DMS53 treated with DMSO at 0.1 percent for 48 hours (cell line): ENCODE results near the gene IGF2BP1.
A peak's percentile ranks its signal among the peaks of the same experiment; 100 is the strongest.
"Not testable (repeated sequence)": the region's sequence is repeated elsewhere in the genome, so short reads cannot be mapped to it uniquely, and the experiment has no call there.

Experiments
- DNase-seq: peaks from one replicate; lab custom pipeline; 2025; ENCODE audit not compliant: unreplicated experiment; lab: John Stamatoyannopoulos, UW

The IGF2BP1 gene

DNA sequence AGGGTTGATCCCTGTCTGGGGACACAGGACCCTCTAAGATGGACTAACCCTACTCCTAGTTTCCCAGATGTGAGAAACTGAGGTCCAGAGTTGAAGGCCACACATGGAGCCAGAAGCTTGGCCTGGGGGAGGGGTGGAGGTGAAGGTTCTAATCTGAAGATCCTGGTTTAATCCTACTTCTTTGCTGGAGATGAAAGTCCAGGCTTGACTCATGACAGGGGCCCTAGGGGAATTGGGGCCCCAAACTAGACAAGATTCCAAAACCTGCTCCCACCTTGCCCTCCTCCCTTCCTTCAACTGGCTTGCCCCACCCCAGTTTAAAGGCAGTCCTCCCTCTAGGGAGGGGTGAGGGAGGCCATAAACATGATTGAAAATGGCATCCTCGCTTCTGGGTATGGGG, 21.6 kb downstream of the IGF2BP1 start:
- DNase-seq, result no peak

DNA sequence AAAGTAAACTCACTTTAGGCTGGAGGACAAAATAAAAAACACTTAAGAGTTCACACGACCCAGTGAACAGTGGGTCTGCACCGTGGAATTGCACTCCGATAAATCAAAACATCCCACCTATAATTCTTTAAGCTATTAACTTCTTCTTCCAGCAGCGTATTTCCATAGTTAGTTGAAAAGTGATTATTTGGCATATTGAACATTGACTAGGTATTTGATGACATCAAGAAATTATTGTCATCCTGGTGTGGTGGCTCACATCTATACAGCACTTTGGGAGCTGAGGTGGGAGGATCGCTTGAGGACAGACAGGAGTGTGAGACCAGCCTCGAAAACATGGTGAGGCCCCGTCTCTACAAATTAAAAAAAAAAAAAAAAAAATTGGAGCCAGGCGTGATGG, 23.4 kb downstream of the IGF2BP1 start:
- no peak for DNase-seq

DNA sequence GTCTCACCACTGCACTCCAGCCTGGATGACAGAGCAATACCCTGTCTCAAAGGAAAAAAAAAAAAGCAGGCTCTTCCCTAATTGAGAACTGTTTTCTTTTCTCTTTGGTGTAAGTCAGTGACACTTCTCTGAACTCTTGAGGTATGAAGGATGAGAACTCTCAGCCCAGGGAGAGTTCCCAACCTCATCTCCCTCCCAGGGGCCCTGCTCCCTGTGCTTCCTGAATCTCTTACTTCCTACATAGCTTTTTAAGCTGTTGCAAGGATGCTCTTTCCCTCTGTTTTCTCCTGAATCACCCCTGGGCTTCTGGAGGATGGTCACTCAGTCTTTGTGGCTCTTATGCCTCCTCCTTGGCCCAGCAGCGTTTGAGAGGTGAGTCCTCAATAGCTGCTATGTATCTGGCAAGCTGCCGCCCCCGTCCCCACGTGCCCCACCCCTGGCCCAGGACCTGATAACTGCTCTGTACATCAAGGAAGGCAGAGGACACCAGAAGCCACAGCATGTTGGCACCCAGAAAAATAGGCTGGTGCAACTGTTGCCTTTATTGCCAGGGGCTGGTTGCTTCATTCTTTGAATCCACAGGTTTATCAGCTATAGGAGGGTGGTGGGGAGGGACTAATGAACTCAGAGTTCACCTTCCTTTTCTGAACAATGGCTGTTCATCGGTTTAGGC, 24.0 kb downstream of the IGF2BP1 start:
- no peak for DNase-seq

DNA sequence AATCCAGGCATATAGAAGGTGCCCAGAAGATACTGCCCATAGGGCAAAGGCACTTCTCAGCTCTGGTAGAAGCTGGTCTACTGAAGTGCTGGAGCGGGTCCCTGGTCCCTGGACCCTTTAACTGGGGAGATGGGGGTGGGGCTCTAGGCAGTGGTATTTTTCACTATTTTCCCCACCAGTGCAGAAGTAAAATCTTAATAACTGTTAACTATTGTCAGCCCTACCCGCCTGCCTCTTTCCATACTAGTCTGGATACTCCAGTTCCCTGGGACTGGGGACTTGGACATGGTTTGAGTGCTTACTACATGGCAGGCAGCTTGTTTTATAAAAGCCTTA, 24.6 kb downstream of the IGF2BP1 start:
- no peak for DNase-seq

DNA sequence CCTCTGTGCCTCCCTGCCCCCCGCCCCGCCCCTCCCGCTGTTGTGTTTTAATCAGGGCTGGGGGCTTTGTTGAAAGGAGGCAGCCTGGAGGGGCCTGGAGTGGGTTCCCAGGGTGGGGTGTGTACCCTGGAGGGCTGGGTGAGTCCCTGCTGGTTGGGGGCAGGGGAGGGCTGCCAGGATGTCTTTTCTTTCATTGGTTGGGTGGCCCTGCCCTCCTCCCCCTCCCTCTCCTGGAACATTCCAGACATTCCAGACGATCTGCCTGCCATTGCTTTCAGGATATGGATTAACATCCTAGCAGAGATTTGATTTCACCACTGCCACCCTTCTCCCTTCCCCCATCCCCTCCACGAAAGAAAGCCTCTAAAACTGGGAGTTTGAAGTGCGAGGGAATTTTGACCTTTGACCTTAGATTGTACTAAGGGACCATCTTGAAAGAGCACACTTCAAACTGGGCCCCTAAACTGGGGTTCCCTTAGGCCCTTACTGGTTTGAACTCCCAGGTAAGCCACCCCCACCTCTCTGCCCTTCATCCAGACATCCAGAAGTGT, 25.3 kb downstream of the IGF2BP1 start:
- no peak for DNase-seq

DNA sequence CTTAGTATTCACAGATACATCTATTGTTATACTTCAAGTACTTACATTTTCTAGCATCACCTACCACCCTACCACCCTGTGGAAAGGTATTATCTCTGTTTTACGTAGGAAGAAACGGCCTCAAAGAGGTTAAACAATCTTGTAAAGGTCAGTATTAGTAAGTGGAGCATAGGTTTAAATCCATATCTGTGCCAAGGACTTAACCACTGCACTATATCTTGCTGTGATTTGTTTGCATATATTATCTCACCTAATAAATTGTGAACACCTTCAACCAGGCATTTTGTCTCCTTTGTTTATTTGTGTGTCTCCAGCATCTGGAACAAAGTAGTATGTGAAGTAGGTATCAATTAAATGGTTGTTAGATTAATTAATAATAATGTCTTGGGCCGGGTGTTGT, 27.3 kb downstream of the IGF2BP1 start:
- DNase-seq, result no peak

DNA sequence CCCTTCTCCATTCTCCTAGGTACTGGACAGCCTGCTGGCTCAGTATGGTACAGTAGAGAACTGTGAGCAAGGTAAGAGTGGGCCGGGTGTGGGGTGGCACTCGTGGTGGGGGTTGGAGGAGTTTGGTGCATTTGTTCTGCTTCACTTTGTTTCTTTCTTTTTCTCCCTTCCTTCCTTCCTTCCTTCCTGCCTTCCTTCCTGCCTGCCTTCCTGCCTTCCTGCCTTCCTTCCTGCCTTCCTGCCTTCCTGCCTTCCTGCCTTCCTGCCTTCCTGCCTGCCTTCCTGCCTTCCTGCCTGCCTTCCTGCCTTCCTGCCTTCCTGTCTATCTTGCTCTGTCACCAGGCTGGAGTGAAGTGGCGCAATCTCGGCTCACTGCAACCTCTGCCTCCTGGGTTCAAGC, 29.3 kb downstream of the IGF2BP1 start:
- not testable (repeated sequence) for DNase-seq

DNA sequence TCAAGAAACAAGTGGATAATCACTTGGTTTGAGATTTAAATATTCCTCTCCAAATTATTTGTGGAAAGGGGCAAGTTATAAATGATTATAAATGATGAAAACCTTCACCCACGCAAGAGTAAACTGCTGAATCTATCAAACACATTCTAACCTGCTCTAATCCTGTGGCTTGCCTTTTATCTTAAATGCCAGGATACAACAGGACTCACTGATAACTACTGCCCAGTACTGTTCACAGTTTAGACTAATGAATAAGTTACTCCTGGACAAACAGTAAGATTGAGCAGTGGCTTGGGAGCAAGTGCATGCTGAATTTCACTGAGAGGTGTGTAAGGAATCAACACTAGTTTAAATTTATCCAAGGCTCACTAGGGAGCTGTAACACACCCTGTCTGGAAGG, 31.1 kb downstream of the IGF2BP1 start:
- no peak for DNase-seq

DNA sequence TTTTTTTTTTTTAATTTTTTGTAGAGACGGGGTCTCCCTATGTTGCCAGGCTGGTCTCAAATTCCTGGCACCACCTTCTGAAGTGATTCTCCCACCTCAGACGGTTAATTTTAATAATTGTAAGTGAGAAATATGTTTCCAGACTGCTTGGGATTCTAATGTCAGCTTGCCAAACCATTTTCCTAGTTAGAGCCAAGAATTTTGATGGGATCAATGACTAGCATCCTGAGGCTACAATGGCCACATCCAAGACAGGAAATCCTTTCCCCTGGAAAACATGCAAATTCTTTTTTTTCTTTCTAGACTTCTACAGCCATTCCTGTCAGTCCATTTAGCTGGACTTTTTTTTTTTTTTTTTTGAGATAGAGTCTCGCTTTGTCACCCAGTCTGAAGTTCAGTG, 32.6 kb downstream of the IGF2BP1 start:
- DNase-seq, result no peak

DNA sequence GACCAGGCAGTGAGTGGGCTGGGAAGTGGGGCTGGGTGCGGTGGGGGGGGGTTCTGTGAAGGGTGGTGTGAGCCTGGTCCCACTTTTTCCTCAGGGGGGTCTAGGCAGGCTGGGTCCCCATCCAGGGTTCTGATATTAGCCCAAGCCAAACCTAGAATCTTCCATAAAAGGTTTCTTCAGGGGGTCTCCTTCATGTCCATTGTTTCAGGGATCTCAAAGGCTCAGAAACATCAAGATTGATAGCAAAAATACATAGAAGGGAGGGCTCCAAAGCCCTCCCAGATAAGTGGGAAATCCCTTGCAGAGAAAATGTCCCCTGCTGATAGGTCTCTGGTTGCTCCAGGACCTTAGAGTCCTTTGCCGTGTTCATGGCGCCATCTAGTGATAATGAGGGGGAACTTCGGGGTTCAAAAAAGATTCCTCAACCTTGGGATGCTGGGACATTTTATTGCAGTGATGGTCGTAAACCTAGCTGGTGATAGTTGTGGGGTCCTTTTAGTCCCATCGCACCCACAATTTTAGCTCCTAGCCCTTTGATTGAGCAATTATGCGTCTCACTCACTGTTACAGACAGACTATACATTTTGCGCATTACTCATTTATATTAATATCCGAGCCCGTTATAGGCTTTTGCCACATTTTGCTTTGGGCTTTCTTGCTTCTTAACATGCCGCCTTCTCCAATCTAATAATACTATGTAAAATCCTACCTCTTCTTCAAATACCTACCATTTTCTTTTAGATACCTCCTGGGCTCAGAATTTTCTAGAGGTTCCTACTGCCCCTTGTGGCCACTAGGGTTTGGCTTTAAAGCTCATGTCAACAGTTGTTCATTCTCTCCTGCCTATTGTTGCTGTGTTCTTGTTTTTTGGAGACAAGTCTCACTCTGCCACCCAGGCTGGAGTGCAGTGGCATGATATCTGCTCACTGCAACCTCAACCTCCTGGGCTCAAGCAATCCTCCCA, 35.1 kb downstream of the IGF2BP1 start:
- peak; percentile 61 for DNase-seq

DNA sequence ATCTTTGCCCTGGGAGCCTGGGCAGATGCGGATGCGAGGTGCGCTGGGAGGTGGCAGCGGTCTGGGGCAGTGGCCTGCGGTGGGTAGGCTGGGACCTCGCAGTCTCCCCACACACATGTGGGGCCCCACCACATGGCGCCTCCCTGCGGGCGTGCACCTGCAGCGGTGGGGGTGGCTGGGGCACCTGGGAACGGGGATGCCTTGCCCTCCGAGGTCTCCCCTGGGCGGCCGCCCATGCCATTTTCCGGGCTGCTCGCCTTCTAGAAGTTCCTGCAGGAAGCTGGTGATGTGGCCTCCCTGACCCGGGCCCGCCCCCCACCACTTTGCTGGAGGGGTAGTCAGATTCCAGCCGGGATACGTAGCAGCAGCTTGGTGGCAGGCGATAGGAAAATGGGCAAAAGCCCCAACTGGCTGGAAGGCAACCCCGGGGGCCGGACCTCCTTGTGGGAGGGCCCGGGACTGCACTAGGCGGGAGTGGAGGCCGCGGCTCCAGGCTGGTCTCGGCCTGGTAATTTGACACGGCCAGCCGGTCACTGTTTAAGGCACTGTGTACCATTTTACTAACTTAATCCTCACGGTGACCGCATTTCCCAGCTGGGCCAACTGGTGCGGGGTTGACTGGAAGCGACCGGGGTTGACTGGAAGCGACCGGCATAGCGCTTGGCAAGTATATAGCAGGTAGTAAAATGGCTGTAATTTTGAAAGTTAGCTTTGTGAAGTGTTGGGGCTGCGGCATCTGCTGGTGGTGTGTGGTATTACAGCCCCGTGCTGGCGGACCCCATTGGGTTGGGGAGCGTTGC, 38.5 kb downstream of the IGF2BP1 start:
- DNase-seq, result peak; percentile 24

DNA sequence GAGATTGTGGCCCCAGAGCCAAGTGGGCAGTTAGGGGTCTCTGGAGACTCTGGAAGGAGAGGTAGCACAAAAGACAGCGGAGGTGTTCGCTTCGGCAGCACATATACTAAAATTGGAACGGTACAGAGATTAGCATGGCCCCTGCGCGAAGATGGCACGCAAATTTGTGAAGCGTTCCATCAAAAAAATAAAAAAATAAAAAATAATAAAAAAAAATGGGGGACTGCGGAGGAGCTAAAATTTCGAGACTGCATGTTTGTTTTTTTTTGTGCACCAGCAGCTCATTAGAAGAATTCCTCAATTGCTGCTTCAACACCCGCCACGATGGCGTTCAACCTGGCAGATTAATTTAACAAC, 39.1 kb downstream of the IGF2BP1 start:
- DNase-seq, result no peak

DNA sequence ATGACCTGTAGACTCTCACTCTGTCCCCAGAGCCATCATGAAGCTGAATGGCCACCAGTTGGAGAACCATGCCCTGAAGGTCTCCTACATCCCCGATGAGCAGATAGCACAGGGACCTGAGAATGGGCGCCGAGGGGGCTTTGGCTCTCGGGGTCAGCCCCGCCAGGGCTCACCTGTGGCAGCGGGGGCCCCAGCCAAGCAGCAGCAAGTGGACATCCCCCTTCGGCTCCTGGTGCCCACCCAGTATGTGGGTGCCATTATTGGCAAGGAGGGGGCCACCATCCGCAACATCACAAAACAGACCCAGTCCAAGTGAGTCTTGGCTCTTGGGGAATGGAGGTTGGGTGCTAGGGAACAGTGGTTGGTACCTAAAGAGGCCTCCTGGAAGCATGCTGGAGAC, 41.0 kb downstream of the IGF2BP1 start:
- DNase-seq, result no peak

DNA sequence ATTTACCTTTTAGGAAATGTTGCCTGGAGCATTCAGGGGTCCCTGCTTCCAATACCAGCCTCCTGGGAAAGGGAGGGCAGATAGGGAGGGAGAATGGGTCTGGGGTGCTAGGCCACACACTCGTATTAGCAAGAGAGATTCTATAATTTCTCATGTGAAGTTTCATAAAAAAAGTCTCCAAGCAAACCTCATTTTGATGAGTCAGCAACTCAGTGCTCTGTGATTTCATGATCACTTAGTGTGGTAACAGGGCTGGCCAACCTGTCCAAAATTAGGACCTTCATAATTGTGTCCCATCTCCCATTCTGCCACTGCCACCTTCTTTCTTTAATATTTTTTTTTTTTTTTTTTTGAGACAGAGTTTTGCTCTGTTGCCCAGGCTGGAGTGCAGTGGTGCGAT, 41.4 kb downstream of the IGF2BP1 start:
- DNase-seq, result no peak

DNA sequence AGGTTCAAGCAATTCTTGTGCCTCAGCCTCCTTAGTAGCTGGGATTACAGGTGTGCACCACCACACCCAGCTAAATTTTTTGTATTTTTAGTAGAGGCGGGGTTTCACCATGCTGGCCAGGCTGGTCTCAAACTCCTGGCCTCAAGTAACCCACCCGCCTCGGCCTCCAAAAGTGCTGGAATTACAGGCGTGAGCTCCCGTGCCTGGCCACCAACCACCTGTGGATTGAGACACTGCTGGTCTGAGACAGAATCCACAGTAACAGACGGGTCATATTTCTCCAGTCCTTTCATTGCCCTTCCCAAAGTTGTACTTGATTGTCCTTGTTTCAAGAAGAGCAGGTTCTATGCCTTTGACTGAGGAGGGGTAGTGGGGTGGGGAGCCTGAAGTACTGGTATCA, 42.3 kb downstream of the IGF2BP1 start:
- DNase-seq, result not testable (repeated sequence)

DNA sequence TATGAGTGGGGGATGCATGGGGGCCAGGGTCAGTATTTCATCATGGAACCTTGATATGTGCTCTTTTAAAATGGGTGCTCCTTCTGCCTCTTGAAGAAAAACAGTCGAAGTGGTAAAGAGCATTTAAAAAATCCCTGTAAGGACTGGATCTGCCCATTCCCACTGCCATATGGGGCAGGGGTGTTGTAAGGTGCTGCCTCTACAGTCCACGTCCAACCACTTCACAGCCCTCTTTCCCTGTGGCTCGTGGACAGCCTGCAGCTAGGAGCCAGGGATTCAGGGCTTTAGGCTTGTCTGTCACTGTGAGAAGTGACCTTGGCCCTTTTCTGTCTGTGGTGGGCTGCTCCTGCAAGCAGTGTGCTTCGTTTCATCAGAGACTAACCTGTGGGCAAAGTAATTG, 44.3 kb downstream of the IGF2BP1 start:
- no peak for DNase-seq

DNA sequence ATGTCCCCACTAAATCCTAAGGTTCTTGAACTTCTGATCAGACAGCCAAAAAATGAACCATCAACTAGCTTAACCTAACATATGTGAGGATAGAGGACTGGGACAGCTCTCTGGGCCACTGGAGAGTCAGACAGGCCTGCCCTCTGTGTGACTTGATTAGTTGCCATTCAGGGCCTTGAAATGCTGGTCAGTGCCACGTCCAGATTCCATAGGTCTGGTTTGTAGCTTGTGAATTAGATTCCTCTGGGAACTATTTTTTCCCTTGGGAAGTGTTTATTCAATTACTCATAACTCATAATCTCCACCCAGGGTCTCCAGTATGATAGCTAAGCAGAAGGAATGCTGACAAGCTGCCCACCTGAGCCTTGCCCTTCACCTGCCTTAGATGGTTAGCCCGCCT, 48.2 kb downstream of the IGF2BP1 start:
- no peak for DNase-seq

DNA sequence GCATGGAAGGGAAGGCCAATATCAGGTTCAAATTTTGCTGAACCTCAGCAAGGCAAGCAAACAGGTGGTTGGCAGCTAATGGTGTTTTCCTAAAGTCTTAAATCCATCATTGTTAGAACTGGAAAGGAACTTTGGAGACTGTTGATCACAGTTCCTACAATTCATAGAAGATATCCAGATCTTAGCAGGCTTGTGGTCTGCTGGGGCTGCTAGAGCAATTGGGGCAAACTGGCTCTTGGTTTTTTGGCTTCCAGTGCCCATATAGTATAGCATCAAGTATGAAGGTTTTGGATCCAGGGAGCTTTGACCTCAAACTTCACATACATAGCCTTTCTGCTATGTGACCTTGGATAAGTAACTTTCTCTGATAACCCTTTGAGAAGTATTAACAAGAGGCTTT, 49.7 kb downstream of the IGF2BP1 start:
- DNase-seq, result no peak

DNA sequence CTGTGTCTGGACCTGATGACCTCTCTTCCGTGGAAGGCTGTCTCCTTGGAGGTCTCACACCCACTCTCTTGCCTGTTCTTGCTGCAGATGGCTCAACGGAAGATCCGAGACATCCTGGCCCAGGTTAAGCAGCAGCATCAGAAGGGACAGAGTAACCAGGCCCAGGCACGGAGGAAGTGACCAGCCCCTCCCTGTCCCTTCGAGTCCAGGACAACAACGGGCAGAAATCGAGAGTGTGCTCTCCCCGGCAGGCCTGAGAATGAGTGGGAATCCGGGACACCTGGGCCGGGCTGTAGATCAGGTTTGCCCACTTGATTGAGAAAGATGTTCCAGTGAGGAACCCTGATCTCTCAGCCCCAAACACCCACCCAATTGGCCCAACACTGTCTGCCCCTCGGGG, 52.1 kb downstream of the IGF2BP1 start:
- no peak for DNase-seq

DNA sequence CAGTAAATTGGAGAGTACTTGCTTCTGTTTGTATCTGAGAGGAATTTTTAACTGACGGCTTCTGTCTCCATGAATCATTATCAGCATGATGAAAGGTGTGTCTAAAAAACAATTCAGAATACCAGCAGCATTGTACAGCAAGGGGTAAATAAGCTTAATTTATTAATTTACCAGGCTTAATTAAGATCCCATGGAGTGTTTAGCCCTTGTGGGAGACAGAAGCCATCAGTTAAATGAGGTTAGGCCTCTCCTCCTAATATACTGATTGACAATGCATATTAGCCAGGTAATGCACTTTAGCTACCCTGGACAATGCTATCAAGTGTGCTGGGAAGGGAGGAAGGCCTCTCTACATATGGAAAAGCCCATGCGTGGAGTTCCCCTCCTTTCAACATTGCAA, 53.4 kb downstream of the IGF2BP1 start:
- DNase-seq, result no peak

DNA sequence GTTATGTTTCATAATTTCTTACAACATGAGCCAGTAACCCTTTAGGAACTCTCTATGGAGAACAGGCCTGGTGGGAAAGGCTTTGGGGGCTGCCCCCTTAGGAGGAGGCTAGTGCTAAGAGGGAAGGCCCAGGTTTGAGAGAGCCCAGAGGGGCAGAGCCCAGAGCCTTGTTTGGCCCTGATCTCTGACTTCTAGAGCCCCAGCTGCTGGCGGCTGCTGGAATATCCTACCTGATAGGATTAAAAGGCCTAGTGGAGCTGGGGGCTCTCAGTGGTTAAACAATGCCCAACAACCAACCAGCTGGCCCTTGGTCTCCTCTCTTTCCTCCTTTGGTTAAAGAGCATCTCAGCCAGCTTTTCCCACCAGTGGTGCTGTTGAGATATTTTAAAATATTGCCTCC, 54.1 kb downstream of the IGF2BP1 start:
- DNase-seq, result no peak
